ENCODE data around the gene FBXO44. TPM values are rescaled to one million over a fixed set of nuclear protein-coding genes. Genes with fewer than 3 reads are reported as not detected.
A peak's percentile ranks its signal among the peaks of the same experiment; 100 is the strongest.

FBXO44 gene
- polyA plus RNA-seq, 1 donor from 2014 or later: 119 TPM

- Histone ChIP-seq H3K9me2 (ENCODE audit: insufficient read depth, low read length) (no peaks in the 10 kb centered on the region), H3K27ac (ENCODE audit: low read length) (no peak overlapping the region), H3K9ac (ENCODE audit: low read length) (no peak overlapping the region), H3K27me3 (ENCODE audit: insufficient read depth, low read depth, low read length) (no peaks in the 10 kb centered on the region), H3K4me2 (ENCODE audit: low read length) (no peak overlapping the region), H3F3A (ENCODE audit: insufficient read depth, low read length, poor library complexity, severe bottlenecking) (no peaks in the 10 kb centered on the region), H3K4me3 (ENCODE audit: low read length) (no peak overlapping the region), H4K20me1 (ENCODE audit: insufficient read depth) (no peaks in the 10 kb centered on the region), H3K36me3 (ENCODE audit: insufficient read depth, low read length) (no peaks in the 10 kb centered on the region), H3K9me3 (ENCODE audit: low read length) (no peaks in the 10 kb centered on the region), H3K79me2 (replicated peaks; ENCODE audit: insufficient read depth, low read length) (no peaks in the 10 kb centered on the region), H2AFZ (ENCODE audit: low read depth, low read length) (no peak overlapping the region)
- TF ChIP-seq SMC3 (conservative IDR thresholded peaks at IDR 0.05; ENCODE audit: poor library complexity) (no peak), TAF1 (IDR thresholded peaks at IDR 0.05; ENCODE audit: low read depth) (no peak), RAD21 (conservative IDR thresholded peaks at IDR 0.05) (no peak), CTCF (IDR thresholded peaks at IDR 0.05; ENCODE audit: poor library complexity, severe bottlenecking) (no peak), REST (IDR thresholded peaks at IDR 0.05; ENCODE audit: borderline replicate concordance) (no peak), EP300 (conservative IDR thresholded peaks at IDR 0.05; ENCODE audit: poor library complexity, severe bottlenecking) (no peak), MXI1 (conservative IDR thresholded peaks at IDR 0.05; ENCODE audit: poor library complexity, severe bottlenecking) (no peak), EZH2 (IDR thresholded peaks at IDR 0.05; ENCODE audit: borderline replicate concordance, insufficient read depth, low read length, poor library complexity, severe bottlenecking) (no peak), POLR2AphosphoS5 (IDR thresholded peaks at IDR 0.05) (no peak)
Measured at GRCh38 chr1:11652203-11652780, 2.4 kb upstream of the FBXO44 start.

- no peak for TF ChIP-seq REST (IDR thresholded peaks at IDR 0.05; ENCODE audit: borderline replicate concordance)
- TF ChIP-seq TAF1 (IDR thresholded peaks at IDR 0.05; ENCODE audit: low read depth): no peak
- no peak for TF ChIP-seq EP300 (conservative IDR thresholded peaks at IDR 0.05; ENCODE audit: poor library complexity, severe bottlenecking)
- TF ChIP-seq CTCF (IDR thresholded peaks at IDR 0.05; ENCODE audit: poor library complexity, severe bottlenecking): no peak
- no peak for TF ChIP-seq RAD21 (conservative IDR thresholded peaks at IDR 0.05)
- TF ChIP-seq EZH2 (IDR thresholded peaks at IDR 0.05; ENCODE audit: borderline replicate concordance, insufficient read depth, low read length, poor library complexity, severe bottlenecking): no peak
- TF ChIP-seq SMC3 (conservative IDR thresholded peaks at IDR 0.05; ENCODE audit: poor library complexity): no peak
- no peak for TF ChIP-seq POLR2AphosphoS5 (IDR thresholded peaks at IDR 0.05)
- no peak for TF ChIP-seq MXI1 (conservative IDR thresholded peaks at IDR 0.05; ENCODE audit: poor library complexity, severe bottlenecking)
- Histone ChIP-seq H3K9me2 (ENCODE audit: insufficient read depth, low read length) (no peaks in the 10 kb centered on the region), H3K9me3 (ENCODE audit: low read length) (no peaks in the 10 kb centered on the region), H2AFZ (ENCODE audit: low read depth, low read length) (no peak overlapping the region), H3K79me2 (replicated peaks; ENCODE audit: insufficient read depth, low read length) (no peaks in the 10 kb centered on the region), H4K20me1 (ENCODE audit: insufficient read depth) (no peaks in the 10 kb centered on the region), H3K27me3 (ENCODE audit: insufficient read depth, low read depth, low read length) (no peaks in the 10 kb centered on the region), H3K27ac (ENCODE audit: low read length) (no peak overlapping the region), H3K4me3 (ENCODE audit: low read length) (peak overlapping the region; percentile 66), H3K4me2 (ENCODE audit: low read length) (no peak overlapping the region), H3K9ac (ENCODE audit: low read length) (no peak overlapping the region), H3K36me3 (ENCODE audit: insufficient read depth, low read length) (peaks cover 4% of the 10 kb centered on the region), H3F3A (ENCODE audit: insufficient read depth, low read length, poor library complexity, severe bottlenecking) (no peaks in the 10 kb centered on the region)
Measured at GRCh38 chr1:11653101-11653860, 1.4 kb upstream of the FBXO44 start.
